Measurements from ENCODE around the gene JPH2. TPM values are rescaled to one million over a fixed set of nuclear protein-coding genes. Genes with fewer than 3 reads are reported as not detected.

The JPH2 gene
- total RNA-seq, 4 donors from 2014 or later: 0.17 to 8.7 (median 4.0) TPM

DNA sequence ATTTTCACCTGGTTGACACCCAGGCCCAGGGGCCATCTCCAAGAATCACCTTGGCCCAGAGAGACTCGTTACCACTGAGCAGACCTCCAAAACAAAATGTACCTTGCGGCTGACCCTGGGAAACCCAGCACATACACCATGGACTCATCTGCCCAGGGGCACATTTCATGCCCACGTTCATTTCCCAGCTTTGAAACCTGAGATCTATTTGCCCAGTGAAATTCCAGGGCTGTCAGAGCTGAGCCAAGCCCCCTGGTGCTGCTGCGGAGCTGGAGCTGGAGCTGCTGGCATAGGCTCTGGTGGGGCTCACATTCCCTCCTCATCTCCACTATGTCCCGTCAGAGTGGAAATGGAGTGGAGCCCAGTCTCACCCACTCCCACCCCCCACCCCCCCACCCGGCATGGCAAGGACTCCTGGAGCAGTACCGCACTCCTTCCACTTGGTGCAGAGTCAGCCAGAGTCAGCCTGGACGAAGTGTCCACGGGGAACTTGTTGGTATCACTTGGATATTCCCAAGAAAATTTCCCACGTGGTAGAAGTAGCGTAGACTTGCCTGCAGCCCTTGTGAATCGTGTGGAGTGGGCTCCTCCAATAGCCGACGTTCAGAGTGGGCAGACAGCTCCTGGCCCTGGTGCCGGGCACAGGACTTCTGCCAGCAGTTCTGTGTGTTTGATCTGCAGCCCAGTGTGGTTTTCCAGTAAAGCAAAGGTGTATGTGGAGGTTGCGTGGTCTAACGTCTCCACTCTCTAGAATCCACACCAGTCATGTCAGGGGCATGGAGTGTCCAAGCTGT, 41.7 kb upstream of the JPH2 start:
- TF ChIP-seq, protein P1, sequence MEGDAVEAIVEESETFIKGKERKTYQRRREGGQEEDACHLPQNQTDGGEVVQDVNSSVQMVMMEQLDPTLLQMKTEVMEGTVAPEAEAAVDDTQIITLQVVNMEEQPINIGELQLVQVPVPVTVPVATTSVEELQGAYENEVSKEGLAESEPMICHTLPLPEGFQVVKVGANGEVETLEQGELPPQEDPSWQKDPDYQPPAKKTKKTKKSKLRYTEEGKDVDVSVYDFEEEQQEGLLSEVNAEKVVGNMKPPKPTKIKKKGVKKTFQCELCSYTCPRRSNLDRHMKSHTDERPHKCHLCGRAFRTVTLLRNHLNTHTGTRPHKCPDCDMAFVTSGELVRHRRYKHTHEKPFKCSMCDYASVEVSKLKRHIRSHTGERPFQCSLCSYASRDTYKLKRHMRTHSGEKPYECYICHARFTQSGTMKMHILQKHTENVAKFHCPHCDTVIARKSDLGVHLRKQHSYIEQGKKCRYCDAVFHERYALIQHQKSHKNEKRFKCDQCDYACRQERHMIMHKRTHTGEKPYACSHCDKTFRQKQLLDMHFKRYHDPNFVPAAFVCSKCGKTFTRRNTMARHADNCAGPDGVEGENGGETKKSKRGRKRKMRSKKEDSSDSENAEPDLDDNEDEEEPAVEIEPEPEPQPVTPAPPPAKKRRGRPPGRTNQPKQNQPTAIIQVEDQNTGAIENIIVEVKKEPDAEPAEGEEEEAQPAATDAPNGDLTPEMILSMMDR (IDR thresholded peaks at IDR 0.05; ENCODE audit: low read depth): no peak

DNA sequence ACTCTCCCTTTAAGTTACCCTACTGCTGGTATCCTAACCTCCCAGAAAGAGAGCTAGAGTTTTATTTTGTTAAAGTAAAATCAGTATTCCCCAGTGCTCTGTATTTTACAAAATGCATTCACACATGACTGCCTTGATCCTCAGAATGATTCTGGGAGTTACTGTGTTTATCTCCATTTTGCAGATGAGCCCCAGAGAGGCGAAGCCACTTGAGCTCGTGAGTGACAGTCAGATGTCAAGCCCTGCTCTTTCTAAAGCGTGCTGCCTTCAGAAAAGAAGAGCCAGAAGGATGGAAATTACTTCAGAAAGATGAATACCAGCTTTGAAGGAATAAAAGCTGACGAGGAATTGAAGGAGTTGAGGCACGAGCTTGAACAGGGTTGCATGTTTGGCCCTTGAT, 37.6 kb upstream of the JPH2 start:
- TF ChIP-seq, protein P1 (IDR thresholded peaks at IDR 0.05; ENCODE audit: low read depth): no peak

DNA sequence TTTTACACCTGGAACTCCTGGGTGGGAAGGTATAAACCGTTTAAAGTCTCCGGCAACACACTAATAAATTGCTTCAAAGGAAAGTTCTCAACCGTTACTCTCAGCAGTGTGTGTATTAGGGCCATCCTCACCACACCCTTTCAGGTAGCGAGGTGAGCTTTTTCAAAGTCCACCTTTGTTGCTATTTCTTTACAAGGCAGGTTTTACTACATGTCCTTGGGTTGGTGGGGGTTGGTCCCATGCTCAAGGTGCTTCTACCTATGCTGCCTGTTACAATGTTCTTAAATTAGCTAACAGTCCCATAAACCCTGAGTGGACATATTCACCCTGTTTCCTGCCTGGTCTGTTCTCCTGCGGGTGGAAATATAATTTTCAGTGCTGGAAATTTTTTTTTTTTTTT, 36.7 kb upstream of the JPH2 start:
- TF ChIP-seq, protein P1 (IDR thresholded peaks at IDR 0.05; ENCODE audit: low read depth): no peak

DNA sequence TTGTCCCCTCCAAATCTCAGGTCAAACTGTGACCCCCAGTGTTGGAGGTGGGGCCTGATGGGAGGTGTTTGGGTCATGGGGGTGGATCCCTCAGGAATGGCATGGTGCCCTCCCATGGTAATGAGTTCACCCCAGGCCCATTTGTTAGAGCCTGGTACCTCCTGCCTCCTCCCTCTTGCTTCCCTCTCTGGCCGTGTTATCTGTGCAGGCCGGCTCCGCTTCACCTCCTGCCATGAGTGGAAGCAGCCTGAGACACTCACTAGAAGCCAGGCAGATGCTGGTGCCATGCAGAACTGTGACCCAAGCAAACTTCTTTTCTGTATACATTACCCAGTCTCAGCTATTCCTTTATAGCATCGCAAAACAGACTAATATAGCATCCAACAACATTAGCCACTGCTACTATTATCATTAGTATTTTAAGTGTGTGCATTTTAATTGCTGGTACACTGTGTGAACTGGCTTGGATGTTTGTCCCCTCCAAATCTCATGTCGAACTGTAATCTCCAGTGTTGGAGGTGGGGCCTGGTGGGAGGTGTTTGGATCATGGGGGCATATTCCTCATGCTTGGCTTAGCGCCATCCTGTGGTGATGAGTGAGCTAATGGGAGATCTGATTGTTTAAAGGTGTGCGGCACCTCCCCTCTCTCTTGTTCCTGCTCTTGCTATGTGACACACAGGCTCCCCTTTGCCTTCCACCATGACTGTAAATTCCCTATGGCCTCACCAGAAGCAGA, 35.8 kb upstream of the JPH2 start:
- TF ChIP-seq, protein P1 (IDR thresholded peaks at IDR 0.05; ENCODE audit: low read depth): no peak

DNA sequence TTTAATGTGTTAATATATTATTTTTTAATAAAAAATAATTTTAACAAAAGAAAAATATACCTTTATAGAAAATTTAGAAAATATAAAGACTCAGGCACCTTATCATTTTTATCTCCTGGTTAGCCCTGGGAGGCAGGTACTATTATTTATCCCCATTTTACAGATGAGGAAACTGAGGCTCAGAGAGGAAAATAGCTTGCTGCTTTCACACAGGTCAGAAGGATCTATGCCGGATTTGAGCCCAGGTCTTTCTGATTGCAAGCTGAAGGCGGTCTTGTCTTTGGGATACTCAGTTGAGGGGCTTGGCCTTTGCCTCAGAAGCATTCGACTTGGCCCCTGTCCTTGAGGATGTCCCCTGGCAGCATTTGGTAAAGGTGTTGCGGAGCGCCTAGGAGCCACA, 35.0 kb upstream of the JPH2 start:
- TF ChIP-seq, protein P1 (IDR thresholded peaks at IDR 0.05; ENCODE audit: low read depth): no peak

DNA sequence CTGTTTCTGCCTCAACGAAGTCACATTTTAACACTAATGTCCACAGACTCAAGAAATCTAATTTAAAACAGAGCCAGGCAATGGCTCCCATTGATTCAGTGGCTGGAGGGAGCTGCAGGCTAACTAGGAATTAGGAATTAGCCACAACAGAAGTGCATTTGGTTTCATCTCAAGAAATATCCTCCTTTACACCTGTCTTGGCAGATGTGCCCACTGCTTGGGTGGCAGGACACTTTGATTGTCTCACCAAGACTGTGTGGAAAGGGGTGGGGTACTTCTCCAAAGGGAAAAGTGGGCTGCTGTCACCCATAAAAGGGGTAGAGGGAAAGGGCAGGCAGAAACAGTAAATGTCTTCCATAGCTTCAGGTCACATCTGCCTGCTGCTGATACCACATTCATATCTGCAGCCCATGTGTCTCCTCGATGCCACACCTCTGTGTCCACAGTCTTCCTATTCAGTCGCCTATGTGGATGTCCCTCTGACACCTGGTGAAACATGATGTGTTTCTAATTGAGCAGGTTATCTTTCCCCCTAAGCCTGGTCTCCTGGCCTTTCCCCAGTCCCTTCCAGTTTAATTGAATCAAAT, 34.5 kb upstream of the JPH2 start:
- TF ChIP-seq, protein P1 (IDR thresholded peaks at IDR 0.05; ENCODE audit: low read depth): no peak

DNA sequence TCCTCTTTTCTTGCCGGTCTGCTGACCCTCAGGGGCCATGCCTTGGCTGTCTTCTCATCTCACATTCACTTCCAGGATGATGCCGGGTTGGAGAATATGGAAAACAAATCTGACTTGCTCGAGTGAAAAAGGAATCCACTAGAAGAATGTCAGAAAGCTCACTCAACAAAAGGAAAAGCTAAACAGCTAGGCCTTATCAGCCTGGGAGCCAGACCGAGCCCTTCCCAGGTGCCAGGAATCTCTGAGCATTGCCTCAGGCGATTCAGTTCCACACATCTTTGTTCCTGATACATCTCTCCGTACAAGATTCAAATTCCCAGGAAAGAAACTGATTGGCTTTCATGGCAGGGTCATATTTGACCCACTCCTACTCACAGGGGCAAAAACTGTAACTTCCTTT, 32.8 kb upstream of the JPH2 start:
- TF ChIP-seq, protein P1 (IDR thresholded peaks at IDR 0.05; ENCODE audit: low read depth): no peak

All from subcutaneous adipose tissue (tissue), 4 donors.